Calu3 (cell line): ENCODE measurements around the gene PFKFB3. TPM values are rescaled to one million over a fixed set of nuclear protein-coding genes. Genes with fewer than 3 reads are reported as not detected.

ENCODE experiments used
- BruUV-seq: library from RNA; stranded (reverse); fragments of 400-500 nt; replicated peaks from 2 replicates; lab custom pipeline; 2021; lab: Mats Ljungman, UMichigan
- CTCF ChIA-PET: fragments of 300-600 bp; sonication (Branson Sonifier 250); formaldehyde crosslinking; loops from one replicate; lab custom pipeline; 2022; ENCODE audit warnings: antibody characterized with exemption; lab: Charles Lee
- DNase-seq: peaks from one replicate; pipeline ENCODE4 v3.0.0; 2022
- H3K27ac Mint-ChIP-seq: one replicate; pipeline ENCODE4 v1.8.0; 2022; ENCODE audit warnings: mixed read lengths; ENCODE audit not compliant: unreplicated experiment
- H3K27me3 Mint-ChIP-seq: one replicate; pipeline ENCODE4 v1.8.0; 2022; ENCODE audit warnings: mixed read lengths; ENCODE audit not compliant: unreplicated experiment
- H3K36me3 Mint-ChIP-seq: one replicate; pipeline ENCODE4 v1.8.0; 2022; ENCODE audit warnings: mild to moderate bottlenecking, moderate library complexity, mixed read lengths; ENCODE audit not compliant: insufficient read depth, unreplicated experiment
- H3K4me1 Mint-ChIP-seq: one replicate; pipeline ENCODE4 v1.8.0; 2022; ENCODE audit warnings: mild to moderate bottlenecking, low read depth, mixed read lengths; ENCODE audit not compliant: unreplicated experiment
- H3K4me3 Mint-ChIP-seq: one replicate; pipeline ENCODE4 v1.8.0; 2022; ENCODE audit warnings: mild to moderate bottlenecking, low read depth, moderate library complexity, mixed read lengths; ENCODE audit not compliant: unreplicated experiment
- H3K9me3 Mint-ChIP-seq: one replicate; pipeline ENCODE4 v1.8.0; 2022; ENCODE audit warnings: low read depth, mixed read lengths; ENCODE audit not compliant: unreplicated experiment
- intact Hi-C: fragments of 100-400 bp; cut with micrococcal nuclease; formaldehyde crosslinking; loops from one replicate; pipeline ENCODE4 v1.10.0; 2022; ENCODE audit not compliant: unreplicated experiment
- total RNA-seq: library from RNA; stranded (reverse); gene quantifications from 2 replicates; pipeline ENCODE4 v1.2.3, GENCODE V29; 2022
- TF ChIP-seq, protein P1 (sequence below): fragments of 200-600 bp; IDR thresholded peaks from one replicate; pipeline ENCODE4 v1.8.0; 2022; ENCODE audit warnings: antibody characterized with exemption; ENCODE audit not compliant: unreplicated experiment

PFKFB3 gene
- total RNA-seq, 1 experiment from 2014 or later, result 293 TPM

GRCh38 chr10:6223981-6224380, 21.2 kb downstream of the PFKFB3 start:
- TF ChIP-seq, protein P1, sequence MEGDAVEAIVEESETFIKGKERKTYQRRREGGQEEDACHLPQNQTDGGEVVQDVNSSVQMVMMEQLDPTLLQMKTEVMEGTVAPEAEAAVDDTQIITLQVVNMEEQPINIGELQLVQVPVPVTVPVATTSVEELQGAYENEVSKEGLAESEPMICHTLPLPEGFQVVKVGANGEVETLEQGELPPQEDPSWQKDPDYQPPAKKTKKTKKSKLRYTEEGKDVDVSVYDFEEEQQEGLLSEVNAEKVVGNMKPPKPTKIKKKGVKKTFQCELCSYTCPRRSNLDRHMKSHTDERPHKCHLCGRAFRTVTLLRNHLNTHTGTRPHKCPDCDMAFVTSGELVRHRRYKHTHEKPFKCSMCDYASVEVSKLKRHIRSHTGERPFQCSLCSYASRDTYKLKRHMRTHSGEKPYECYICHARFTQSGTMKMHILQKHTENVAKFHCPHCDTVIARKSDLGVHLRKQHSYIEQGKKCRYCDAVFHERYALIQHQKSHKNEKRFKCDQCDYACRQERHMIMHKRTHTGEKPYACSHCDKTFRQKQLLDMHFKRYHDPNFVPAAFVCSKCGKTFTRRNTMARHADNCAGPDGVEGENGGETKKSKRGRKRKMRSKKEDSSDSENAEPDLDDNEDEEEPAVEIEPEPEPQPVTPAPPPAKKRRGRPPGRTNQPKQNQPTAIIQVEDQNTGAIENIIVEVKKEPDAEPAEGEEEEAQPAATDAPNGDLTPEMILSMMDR, result no peak
- Mint-ChIP-seq H3K27ac (peak overlapping the region; percentile 41), H3K27me3 (no peaks in the 10 kb centered on the region), H3K9me3 (no peaks in the 10 kb centered on the region), H3K4me1 (peaks cover 13% of the 10 kb centered on the region), H3K36me3 (peaks cover 100% of the 10 kb centered on the region), H3K4me3 (no peak overlapping the region)
- DNase-seq, result no peak
- no TSS peak for BruUV-seq
- CTCF ChIA-PET, result no interaction called here
- intact Hi-C loops, result no loop called here

DNA sequence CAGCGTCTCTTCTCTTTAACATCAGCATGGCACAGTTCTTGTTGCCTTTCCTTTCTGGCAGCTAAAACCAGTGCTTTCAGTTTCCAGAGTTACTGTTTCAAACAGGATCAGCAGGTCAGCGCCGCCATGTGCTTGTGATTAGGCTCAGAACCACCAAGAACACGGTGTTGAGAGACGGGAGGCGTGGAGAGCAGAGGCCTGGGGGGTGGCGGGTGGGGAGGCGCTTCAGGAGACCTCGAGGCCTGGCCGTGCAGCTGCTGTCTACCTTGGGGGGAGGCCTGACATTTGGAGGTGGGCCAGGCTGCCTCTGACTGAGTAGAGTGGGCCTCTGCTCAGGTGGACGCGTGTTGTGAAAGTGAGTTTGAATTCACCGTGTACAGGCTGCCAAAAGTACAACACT, 22.0 kb downstream of the PFKFB3 start:
- no TSS peak for BruUV-seq
- peaks cover 21% of the 10 kb centered on the region for H3K4me1 Mint-ChIP-seq
- H3K27ac Mint-ChIP-seq, result peak overlapping the region; percentile 41
- no peaks in the 10 kb centered on the region for H3K9me3 Mint-ChIP-seq
- H3K4me3 Mint-ChIP-seq, result no peak overlapping the region
- intact Hi-C loops, result no loop called here
- H3K27me3 Mint-ChIP-seq, result no peaks in the 10 kb centered on the region
- no peak for DNase-seq
- peaks cover 100% of the 10 kb centered on the region for H3K36me3 Mint-ChIP-seq
- CTCF ChIA-PET, result no interaction called here
- TF ChIP-seq, protein P1, result no peak

GRCh38 chr10:6225263-6225814, 22.6 kb downstream of the PFKFB3 start:
- Mint-ChIP-seq H3K36me3 (peaks cover 100% of the 10 kb centered on the region), H3K27ac (no peak overlapping the region), H3K4me3 (no peak overlapping the region), H3K9me3 (no peaks in the 10 kb centered on the region), H3K4me1 (peaks cover 27% of the 10 kb centered on the region), H3K27me3 (no peaks in the 10 kb centered on the region)
- DNase-seq, result no peak
- TF ChIP-seq, protein P1, result no peak
- intact Hi-C loops, result no loop called here
- CTCF ChIA-PET, result no interaction called here
- BruUV-seq, result no TSS peak

DNA sequence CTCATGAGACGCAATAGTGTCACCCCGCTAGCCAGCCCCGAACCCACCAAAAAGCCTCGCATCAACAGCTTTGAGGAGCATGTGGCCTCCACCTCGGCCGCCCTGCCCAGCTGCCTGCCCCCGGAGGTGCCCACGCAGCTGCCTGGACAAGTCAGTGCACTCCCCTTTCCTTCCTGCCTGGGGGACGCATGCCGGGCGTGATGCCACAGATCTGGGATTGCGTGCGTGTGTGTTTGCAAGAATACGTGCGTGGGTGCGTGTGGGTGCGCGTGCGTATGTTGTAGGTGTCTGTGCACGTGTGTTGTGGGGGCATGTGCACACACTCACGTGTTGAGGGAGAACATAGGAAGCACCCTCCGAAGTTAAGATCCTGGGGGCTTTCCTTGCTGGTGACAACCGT, 23.5 kb downstream of the PFKFB3 start:
- BruUV-seq, result no TSS peak
- Mint-ChIP-seq H3K27ac (peak overlapping the region; percentile 73), H3K36me3 (peaks cover 100% of the 10 kb centered on the region), H3K4me3 (no peak overlapping the region), H3K4me1 (peaks cover 32% of the 10 kb centered on the region), H3K9me3 (no peaks in the 10 kb centered on the region), H3K27me3 (no peaks in the 10 kb centered on the region)
- CTCF ChIA-PET, result no interaction called here
- no peak for DNase-seq
- intact Hi-C loops, result no loop called here
- TF ChIP-seq, protein P1, result no peak
